Dedifferentiated amniotic fluid mesenchymal stem cell (primary cell): ENCODE results near the gene MTHFR.
A peak's percentile ranks its signal among the peaks of the same experiment; 100 is the strongest.

Experiments
- DNase-seq: peaks from one replicate; pipeline ENCODE4 v3.0.0-alpha.2; 2016; ENCODE audit errors: extremely low spot score

MTHFR gene

GRCh38 chr1:11759791-11760190, 46.0 kb downstream of the MTHFR start:
- no peak for DNase-seq

DNA sequence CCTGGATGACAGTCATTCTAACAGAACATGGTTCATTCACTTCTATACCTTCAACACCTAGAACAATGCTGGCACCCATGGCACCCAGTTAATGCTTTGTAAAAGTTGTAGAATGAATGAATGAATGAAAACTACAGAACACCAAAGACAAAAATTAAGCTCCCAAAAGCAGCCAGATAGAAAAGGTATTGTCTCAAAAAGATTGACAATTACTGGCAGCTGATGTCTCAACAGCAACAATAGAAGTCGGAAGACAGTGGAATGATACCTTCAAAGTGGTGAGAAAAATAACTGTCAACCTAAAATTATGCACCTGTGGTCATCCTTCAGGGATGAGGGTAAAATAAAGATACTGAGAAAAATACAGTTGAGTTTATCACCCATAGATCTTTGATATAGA, 48.7 kb downstream of the MTHFR start:
- DNase-seq = no peak

GRCh38 chr1:11753555-11754208, 52.1 kb downstream of the MTHFR start:
- no peak for DNase-seq

- DNase-seq = no peak
Observed at GRCh38 chr1:11752359-11753088, 53.2 kb downstream of the MTHFR start.

DNA sequence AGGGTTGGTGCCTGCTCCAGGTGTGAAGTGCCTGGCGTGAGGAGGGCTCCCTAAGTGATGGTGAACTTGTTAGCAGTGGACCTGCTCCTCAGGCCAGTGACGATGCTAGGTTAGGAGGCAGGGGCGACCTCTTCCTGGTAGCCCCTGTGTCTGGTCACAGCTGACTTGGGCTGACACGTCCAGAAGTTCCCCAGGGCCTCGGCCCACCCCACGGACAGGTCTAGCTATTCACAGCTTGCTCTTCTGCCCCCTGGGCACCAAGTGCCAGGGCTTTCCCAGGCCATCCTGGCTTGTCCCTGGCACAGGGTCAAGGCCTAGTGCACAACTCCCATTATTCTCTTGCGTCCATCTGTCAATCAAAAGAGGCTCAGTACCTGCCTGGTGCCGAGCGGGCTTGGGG, 54.7 kb downstream of the MTHFR start:
- no peak for DNase-seq

DNA sequence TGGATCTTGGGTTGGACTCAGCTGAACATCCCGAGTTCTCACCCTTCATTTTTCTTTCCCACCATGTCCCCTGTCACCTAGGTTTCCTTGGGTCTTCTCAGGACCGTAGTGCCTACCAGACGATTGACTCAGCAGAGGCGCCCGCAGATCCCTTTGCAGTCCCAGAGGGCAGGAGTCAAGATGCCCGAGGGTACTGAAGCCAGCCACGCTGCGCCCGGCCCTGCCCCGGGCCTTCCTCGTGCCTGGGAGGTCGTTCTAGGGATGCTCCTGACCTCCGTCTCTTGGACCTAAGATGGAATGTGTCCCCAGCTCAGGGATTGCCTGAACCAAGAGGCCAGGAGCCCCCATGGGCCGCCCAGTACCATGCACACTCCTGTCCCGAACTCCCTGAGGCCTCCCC, 55.8 kb downstream of the MTHFR start:
- DNase-seq = no peak

GRCh38 chr1:11749203-11749689, 56.5 kb downstream of the MTHFR start:
- no peak for DNase-seq

DNA sequence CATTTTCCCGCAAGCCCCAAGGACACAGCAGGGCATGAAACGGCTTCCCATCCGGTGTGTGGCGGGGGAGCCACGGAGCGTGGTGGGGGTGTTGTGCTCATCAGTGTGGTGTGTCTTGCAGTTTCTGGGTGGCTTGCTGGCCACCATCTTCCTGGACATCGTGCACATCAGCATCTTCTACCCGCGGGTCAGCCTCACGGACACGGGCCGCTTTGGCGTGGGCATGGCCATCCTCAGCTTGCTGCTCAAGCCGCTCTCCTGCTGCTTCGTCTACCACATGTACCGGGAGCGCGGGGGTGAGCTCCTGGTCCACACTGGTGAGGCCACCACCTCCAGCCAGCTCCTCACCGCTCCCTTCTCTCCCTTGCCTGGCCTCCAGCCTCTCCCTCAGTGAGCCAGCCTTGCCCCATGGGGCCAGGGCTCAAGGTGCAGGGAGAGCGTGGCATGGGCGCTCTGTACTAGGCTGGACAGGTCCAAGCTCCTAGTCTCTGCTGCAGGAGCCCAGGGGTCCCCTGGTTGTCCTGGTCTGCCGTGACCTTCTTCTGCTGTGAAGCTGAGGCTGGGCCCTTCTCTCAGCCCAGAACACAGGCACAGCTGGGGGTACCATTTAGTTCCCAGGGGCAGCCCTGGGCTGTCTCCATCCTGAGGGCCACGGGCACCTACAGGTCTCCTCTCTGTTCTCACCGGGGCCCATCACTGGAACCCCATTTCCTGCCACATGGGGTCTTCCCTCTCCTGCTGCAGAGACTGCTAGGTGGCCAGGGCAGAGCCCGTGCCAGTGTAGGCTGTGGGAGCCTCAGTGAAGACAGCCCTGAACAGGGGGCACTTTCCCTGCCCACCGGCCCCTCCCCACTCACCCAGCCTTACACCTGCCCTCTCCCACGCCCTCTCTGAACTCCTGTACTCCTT, 57.2 kb downstream of the MTHFR start:
- DNase-seq = no peak

DNA sequence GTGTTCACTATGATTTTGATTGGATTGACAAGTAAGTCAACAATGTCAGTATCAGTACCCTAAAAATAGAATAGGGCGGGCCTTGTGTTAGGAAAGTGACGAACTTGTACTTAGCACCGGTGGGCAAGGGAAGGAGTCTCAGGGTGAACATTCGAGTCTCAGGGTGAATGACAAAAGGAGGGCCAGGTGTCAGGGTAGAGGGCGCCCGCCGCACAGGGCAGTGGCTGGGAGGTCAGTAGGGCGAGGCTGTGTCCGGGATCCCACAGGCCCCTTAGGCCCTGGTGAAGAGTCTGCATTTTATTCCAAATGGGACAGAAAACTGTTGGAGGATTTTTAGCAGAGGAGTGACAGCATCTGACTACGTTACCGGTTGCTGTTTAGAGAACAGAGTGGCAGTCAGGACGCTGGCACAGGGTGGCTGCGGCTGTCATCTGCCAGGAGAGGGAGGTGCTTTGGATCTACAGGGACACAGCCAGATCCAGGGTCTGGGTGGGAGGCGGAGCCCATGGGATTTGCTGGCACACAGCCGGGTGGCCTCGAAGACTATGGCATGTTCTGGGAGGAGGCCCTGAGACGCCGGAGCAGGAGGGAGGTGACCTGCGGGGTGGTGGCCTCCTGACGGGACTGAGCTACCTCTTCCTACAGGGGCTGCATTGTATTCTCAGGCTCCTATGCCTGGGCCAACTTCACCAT, 58.8 kb downstream of the MTHFR start:
- no peak for DNase-seq

- no peak for DNase-seq
Observed at GRCh38 chr1:11746092-11746491, 59.7 kb downstream of the MTHFR start.

GRCh38 chr1:11744287-11744686, 61.5 kb downstream of the MTHFR start:
- no peak for DNase-seq

DNA sequence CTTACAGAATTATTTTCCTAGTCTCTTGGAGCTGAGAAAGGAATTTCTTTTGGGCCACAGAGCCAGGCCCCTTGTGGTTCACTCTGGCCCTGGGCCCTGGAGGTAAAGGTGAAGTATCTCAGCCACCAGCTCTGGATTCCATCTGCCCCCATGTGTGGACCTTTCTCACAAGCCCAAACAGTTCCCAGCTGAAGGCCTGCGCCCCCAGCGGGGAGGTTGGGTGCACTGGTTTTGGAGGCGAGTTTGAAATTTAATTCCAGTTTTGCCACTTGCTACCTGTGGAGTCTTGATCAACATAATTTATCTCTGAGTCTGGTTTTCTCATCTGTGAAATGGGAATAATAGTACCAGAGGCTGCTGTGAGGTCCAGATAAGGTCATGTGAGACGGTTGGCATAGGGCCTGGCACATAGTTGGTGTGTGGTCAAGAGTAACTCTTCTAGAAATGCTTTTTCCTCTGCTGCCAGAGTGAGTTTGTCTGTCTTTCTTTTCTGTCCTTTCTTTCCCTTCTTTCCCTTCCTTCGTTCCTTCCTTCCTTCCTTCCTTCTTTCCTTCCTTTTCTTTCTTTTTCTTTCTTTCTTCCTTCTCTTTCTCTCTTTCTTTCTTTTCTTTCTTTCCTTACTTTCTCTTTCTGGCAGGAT, 63.7 kb downstream of the MTHFR start:
- no peak for DNase-seq

GRCh38 chr1:11741482-11741881, 64.3 kb downstream of the MTHFR start:
- no peak for DNase-seq

DNA sequence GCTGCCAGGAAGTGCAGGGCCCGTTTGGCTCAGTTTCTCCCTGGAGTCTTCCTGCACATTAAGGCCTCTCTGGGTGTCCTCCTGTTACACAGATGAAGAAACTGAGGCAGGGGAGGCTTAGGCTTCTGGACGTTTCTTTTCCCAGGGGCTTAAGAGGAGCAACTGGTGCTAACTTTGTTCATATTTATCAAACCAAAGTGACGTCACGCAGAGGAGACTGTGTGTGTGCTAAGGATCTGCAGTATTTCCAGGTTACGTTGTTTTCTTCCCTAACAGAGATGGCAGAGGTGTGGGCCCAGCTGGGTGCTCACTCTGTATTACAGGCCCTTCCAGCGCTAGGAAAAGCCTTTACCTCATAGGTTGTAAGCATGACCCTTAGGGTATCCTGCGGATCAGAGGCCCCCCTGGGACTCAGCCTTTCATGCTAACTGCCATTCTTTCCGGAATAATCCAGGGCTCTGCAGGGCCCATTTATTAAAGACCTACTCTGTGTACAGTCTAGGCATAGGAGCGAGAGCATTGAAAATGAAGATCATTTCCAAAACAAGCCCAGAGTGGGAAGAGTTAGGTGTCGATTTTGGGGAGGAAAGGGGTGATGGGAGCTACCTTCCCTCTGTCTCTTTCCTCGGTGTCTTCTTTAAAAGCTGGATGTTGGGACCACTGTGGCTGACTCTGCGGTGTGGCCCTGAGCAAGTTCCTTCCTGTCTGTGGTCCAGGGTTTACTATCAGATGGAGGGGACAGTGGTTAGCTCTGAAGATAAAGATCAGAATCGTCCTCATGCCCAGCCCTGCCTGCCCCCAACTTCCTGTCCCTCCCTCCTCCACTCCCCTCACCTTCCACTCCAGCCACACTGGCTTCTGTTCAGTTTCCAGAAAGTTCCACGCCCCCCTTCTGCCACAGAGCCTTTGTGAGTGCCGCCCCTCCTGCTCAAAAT, 65.2 kb downstream of the MTHFR start:
- DNase-seq = no peak

- no peak for DNase-seq
Observed at GRCh38 chr1:11738783-11739182, 67.0 kb downstream of the MTHFR start.

DNA sequence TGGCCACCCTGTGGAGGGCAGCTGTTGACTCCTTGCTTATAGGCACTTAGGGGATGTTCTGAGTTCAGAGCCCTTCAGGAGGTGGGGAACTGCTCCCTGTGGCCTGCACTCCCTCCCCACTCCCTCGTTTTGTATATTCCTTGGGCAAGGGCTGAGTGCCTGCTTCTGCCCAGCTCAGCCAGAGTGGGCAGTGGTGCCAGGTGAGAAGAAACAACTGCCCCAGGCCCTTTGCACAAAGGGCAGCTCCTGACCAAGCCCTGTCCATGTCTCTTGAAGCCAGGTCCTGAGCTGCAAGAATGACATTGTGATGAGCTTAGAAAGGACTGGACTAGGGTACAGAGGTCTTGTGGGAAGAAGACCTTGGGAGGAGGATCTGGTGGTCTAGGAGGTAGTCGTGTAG, 67.7 kb downstream of the MTHFR start:
- DNase-seq = no peak

DNA sequence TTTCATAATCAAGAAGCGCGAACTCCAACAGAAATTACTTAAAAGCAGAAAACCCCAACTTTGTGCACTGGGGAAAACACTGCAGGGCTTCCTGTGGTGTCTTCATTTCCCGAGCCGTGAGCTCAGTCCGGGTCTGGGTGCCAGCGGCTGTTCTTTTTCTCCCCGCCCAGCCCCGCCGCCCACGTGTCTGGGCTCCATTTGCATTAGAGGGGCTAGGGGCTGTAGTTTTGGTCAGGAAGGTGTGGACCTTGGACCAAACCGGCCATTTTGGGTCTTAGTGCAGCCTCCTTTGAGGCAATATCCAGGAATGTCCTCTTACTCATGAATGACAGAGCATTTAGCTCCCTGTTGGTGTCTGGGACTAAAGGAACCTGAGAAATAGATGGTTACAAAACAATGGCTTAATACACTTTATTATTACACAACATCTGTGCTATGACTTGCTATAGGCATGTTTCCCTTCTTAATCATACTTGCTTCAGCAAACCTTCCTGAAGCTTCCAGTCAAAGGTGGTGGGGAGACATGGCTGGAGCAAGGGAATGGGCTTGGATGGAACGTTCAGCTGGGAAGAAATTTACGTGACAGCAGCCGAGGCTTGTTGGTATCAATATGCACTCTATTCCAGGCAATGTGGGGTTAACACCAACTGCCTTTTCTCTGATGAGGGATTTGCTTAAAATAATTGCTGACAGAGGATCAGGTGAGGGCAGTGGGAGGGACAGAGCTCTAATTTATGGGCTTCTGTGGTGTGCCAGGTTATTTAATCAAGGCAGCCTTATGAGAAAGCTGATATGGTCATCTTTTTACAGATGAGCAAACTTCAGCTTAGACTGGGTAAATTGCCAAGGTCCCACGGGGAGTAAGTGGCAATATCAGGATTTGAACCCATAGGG, 68.8 kb downstream of the MTHFR start:
- DNase-seq = peak; percentile 16

DNA sequence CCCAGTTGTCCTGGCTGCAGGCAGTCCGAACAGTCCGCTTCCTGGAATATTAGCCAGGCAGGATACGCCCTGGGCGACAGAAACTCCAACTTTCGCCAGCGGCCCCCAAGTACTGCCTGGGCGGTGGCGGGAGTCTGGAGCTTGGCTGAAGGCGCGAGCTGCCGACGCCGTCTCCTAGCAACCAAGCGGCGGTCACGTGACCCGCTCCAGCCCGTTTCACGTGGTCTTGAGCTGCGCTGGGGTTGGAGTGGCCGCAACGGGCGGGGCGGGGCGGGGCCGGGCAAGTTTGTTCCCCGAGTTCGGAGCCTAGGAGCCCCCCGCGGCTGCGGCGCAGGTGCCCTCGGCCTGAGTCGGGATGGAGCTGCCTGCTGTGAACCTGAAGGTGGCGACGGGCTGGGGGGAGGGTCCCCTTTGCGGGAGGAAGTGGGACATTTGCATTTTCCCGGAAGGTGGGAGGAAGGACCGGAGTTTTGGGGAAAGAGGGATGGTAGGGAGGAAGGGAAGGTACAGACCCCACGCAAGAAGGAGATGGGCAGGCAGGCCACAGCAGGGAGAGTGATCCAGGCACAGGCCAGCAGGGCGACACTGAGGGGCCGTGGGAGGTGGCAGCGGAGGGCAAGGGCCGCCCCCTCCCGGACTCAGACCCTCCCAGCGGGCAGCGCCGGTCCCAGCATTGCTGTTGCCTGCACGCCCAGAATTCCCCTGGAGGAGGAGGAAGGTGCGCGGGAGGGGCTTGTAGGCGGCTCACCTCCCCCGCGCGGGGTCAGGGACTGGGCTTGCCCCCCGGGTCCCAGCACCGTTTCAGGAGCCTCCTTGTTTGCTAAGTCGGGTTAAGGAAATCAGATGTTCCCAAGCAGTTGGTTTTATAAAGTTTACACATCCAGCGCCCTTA, 69.7 kb downstream of the MTHFR start, which contains the start of gene AGTRAP:
TSS of gene AGTRAP (plus strand) at position 283 of the 892 bp plus-strand sequence. CDS start at position 356, 73 bp downstream.
- DNase-seq = peak; percentile 80
